ENCODE data around the gene BAD. TPM values are rescaled to one million over a fixed set of nuclear protein-coding genes. Genes with fewer than 3 reads are reported as not detected.

BAD gene
- total and polyA plus RNA-seq, 11 donors: 41.5 to 123 (median 58.5) TPM

- H3K4me3 ChIP-seq: peak overlapping the region in 5 of 12 donors; percentile 68 to 86 (median 76)
- DNase-seq (peak in 3 of 5 donors; percentile 9 to 37 (median 25)), ATAC-seq (no peak)
- intact Hi-C loops (cut with DNase I): loop anchor here in 1 of 10 donors (5.0 kb wide), 1 partner anchor 42 kb away; the partner anchor contains the start of gene STIP1
- 87 to 91% (median 90%) methylated on average over 8 to 12 of the region's 12 CpGs for WGBS, 4 donors
- H3K4me1 ChIP-seq: peaks cover 3 to 75% (median 54%) of the 10 kb centered on the region in 12 donors
- H3K27ac ChIP-seq: peak overlapping the region in 11 of 12 donors; percentile 92 to 98 (median 97)
- peaks cover 0 to 2% (median 0%) of the 10 kb centered on the region in 9 donors for H3K36me3 ChIP-seq
- no peaks in the 10 kb centered on the region for H3K9me3 ChIP-seq
- no peaks in the 10 kb centered on the region for H3K27me3 ChIP-seq
- TF ChIP-seq POLR2A (IDR thresholded peaks at IDR 0.05) (no peak), CTCF (IDR thresholded peaks at IDR 0.05) (no peak)
Measured at GRCh38 chr11:64229090-64229743, 55.2 kb downstream of the BAD start.

DNA sequence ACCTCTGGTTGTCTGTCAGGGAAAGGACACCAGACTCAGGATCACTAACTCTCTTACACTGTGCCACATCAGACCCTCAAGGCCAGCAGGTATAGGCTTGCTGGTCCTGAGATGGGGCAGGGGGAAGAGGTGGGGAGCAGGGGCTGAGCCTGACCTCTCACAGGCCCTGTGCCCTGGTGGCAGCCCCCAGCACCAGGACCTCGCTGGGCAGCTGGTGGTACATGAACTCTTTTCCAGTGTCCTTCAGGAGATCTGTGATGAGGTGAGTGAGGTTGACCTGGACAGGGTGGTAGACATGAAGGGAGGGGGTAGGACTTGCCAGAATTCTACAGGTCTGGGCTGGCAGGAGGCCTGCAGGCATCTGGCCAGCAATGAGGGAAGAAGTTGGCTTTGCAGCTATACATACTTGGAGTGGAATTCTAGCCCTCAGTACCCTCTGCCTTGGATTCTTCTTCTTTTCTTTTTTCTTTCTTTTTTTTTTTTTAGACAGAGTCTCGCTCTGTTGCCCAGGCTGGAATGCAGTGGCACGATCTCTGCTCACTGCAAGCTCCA is 57.0 kb downstream of the BAD start:
- H3K27ac ChIP-seq: peak overlapping the region in 10 of 12 donors; percentile 86 to 98 (median 96)
- intact Hi-C loops (cut with DNase I): loop anchor here in 2 of 10 donors (2.0 to 5.0 kb wide), 2 partner anchors 40 to 41 kb away; partner anchors contain the start of gene STIP1 (in 2 of the 2)
- no peaks in the 10 kb centered on the region for H3K27me3 ChIP-seq
- TF ChIP-seq CTCF (IDR thresholded peaks at IDR 0.05) (no peak), POLR2A (IDR thresholded peaks at IDR 0.05) (no peak)
- 70 to 83% (median 76%) methylated on average over 3 of the region's 3 CpGs for WGBS, 4 donors
- DNase-seq: peak in 1 of 5 donors; percentile 30
- peaks cover 3 to 71% (median 46%) of the 10 kb centered on the region in 12 donors for H3K4me1 ChIP-seq
- H3K9me3 ChIP-seq: no peaks in the 10 kb centered on the region
- H3K4me3 ChIP-seq: peak overlapping the region in 10 of 12 donors; percentile 56 to 94 (median 83)
- H3K36me3 ChIP-seq: peaks cover 0 to 18% (median 4%) of the 10 kb centered on the region in 9 donors
- no peak for ATAC-seq

- intact Hi-C loops (cut with DNase I): loop anchor here in 3 of 10 donors (1.0 to 5.0 kb wide), 3 partner anchors 39 to 40 kb away; partner anchors contain the start of gene STIP1 (in 3 of the 3)
- ATAC-seq (peak; percentile 17 to 52 (median 48)), DNase-seq (peak; percentile 73 to 85 (median 76))
- Histone ChIP-seq H3K4me1 (peaks cover 3 to 65% (median 42%) of the 10 kb centered on the region in 12 donors), H3K27me3 (no peaks in the 10 kb centered on the region), H3K9me3 (no peaks in the 10 kb centered on the region), H3K27ac (peak overlapping the region; percentile 82 to 98 (median 96)), H3K4me3 (peak overlapping the region; percentile 56 to 94 (median 83)), H3K36me3 (peaks cover 0 to 24% (median 4%) of the 10 kb centered on the region in 9 donors)
- TF ChIP-seq POLR2A (IDR thresholded peaks at IDR 0.05) (no peak), CTCF (IDR thresholded peaks at IDR 0.05) (no peak)
- whole genome bisulfite sequencing, 4 donors: 11 to 18% (median 14%) methylated on average over 14 to 26 of the region's 26 CpGs
Measured at GRCh38 chr11:64226507-64227051, 57.9 kb downstream of the BAD start.

Data from heart left ventricle (tissue), 16 donors.